ENCODE data around the gene MRAS. TPM values are rescaled to one million over a fixed set of nuclear protein-coding genes. Genes with fewer than 3 reads are reported as not detected.
"Not testable (repeated sequence)": the region's sequence is repeated elsewhere in the genome, so short reads cannot be mapped to it uniquely, and the experiment has no call there.

Gene MRAS
- total and polyA plus RNA-seq, 7 experiments from 2014 or later: 0.05 to 4.9 (median 0.80) TPM; not detected in 2

DNA sequence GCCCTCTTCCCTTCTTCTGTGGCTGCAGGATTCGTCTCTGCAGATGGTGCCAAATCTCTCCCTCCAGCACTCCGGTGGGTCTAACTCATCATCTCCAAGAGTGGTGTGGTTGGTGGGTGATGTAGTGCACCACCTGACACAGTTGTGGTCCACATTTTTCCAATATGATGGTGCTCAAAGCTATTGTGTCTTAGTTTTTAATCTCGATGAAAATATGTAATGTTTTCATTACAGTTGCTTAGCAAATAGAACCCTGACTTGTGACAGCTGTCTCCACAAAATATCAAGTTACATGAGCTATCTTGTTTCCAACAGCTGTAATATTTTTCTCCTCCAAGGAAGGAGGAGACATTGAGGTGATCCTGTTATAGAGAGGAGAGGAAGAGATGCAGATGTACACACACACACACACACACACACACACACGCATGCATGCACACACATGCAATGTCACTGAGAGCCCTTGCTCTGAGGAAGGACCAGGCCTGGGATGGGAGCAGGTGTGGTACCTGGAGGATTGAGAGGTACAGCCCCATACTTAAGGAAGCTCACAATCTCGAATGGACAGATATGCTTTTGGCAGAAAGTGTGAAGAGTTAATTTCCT is 70.3 kb downstream of the MRAS start:
- H3K4me1 ChIP-seq (ENCODE audit: control insufficient read depth in 2 of 2, insufficient read depth in 2 of 2, low read length in 2 of 2): no peaks in the 10 kb centered on the region
- ATAC-seq (no peak), DNase-seq (no peak)
- H3K27me3 ChIP-seq (ENCODE audit: control insufficient read depth in 2 of 2, insufficient read depth in 2 of 2, low read length in 2 of 2): no peaks in the 10 kb centered on the region
- H3K4me3 ChIP-seq (ENCODE audit: low read length): no peak overlapping the region
- intact Hi-C loops (cut with micrococcal nuclease): loop anchor here in 1 of 2 donors (5.0 to 10.0 kb wide), 2 partner anchors 174 to 266 kb away; partner anchors contain the start of gene CEP70
- no peaks in the 10 kb centered on the region for H3K9me3 ChIP-seq (ENCODE audit: control insufficient read depth in 2 of 3, low read length in 3 of 3)
- Mint-ChIP-seq H3K4me1 (peaks cover 0 to 7% (median 0%) of the 10 kb centered on the region in 7 donors), H3K4me3 (no peak overlapping the region), H3K36me3 (peaks cover 0 to 3% (median 0%) of the 10 kb centered on the region in 5 donors), H3K27ac (no peak overlapping the region), H3K27me3 (peaks cover 12 to 28% (median 19%) of the 10 kb centered on the region in 5 donors), H3K9me3 (peaks cover 0 to 3% (median 0%) of the 10 kb centered on the region in 11 donors)
- ChIA-PET CTCF (interaction anchor here (0.8 to 3.1 kb wide), 5 partner anchors 10 to 625 kb away, joined by 3 to 21 read pairs (median 4); no protein-coding TSS in a partner anchor), POLR2A (no interaction called here)
- no peak overlapping the region for H3K27ac ChIP-seq (ENCODE audit: low read depth, low read length)
- no peaks in the 10 kb centered on the region for H3K36me3 ChIP-seq (ENCODE audit: control insufficient read depth in 2 of 3, insufficient read depth in 3 of 3, low read length in 3 of 3)

DNA sequence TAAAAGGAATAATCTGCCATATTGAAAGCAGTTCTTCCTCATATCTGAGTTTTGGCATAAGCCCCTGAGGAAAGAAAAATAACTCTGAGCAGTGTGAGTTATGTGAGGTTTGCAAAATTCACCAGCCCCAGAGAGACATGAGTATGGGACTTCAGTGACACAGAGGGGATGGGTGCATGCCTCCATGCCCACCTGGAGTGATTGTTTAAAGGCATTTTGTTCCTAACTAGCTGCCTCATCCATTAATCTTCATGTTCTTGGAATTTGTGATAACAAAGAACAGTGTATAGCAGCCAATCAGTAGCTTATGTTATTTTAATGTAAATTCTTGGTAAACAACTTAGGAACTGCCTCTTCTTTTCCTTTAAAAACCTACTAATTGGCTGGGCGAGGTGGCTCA is 74.9 kb downstream of the MRAS start:
- intact Hi-C loops (cut with micrococcal nuclease): no loop called here
- no peaks in the 10 kb centered on the region for H3K36me3 ChIP-seq (ENCODE audit: control insufficient read depth in 2 of 3, insufficient read depth in 3 of 3, low read length in 3 of 3)
- Mint-ChIP-seq H3K27me3 (peaks cover 0 to 5% (median 5%) of the 10 kb centered on the region in 5 donors), H3K27ac (no peak overlapping the region), H3K9me3 (peaks cover 0 to 4% (median 0%) of the 10 kb centered on the region in 11 donors), H3K36me3 (peaks cover 0 to 3% (median 0%) of the 10 kb centered on the region in 5 donors), H3K4me1 (no peaks in the 10 kb centered on the region), H3K4me3 (no peak overlapping the region)
- ChIA-PET CTCF (no interaction called here), POLR2A (no interaction called here)
- DNase-seq (no peak), ATAC-seq (no peak)
- H3K27me3 ChIP-seq (ENCODE audit: control insufficient read depth in 2 of 2, insufficient read depth in 2 of 2, low read length in 2 of 2): no peaks in the 10 kb centered on the region
- H3K9me3 ChIP-seq (ENCODE audit: control insufficient read depth in 2 of 3, low read length in 3 of 3): no peaks in the 10 kb centered on the region
- H3K4me3 ChIP-seq (ENCODE audit: low read length): no peak overlapping the region
- no peak overlapping the region for H3K27ac ChIP-seq (ENCODE audit: low read depth, low read length)
- H3K4me1 ChIP-seq (ENCODE audit: control insufficient read depth in 2 of 2, insufficient read depth in 2 of 2, low read length in 2 of 2): no peaks in the 10 kb centered on the region

DNA sequence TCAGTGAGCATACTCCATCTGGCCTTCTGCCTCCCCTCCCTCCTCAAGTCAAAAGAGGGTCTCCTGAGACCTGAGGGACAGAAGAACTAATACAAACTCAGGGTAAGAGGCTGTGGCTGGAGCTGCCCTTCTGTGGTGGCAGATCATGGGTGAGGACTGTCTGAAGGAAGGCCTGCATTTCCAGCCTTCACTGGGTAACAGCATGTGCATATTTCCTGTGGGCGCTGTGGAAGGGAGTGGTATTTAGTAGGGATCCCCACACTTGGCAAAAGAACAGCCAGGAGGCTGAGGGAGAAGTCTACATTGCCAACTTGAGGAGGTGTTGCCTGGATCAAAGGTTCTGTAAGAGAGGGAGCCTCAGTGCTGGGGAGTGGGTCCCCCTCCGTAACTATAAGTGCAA is 75.9 kb downstream of the MRAS start:
- no peaks in the 10 kb centered on the region for H3K4me1 ChIP-seq (ENCODE audit: control insufficient read depth in 2 of 2, insufficient read depth in 2 of 2, low read length in 2 of 2)
- H3K27me3 ChIP-seq (ENCODE audit: control insufficient read depth in 2 of 2, insufficient read depth in 2 of 2, low read length in 2 of 2): no peaks in the 10 kb centered on the region
- intact Hi-C loops (cut with micrococcal nuclease): no loop called here
- Mint-ChIP-seq H3K27ac (no peak overlapping the region), H3K27me3 (peaks cover 0 to 9% (median 5%) of the 10 kb centered on the region in 5 donors), H3K4me1 (no peaks in the 10 kb centered on the region), H3K9me3 (peaks cover 0 to 4% (median 0%) of the 10 kb centered on the region in 11 donors), H3K4me3 (no peak overlapping the region), H3K36me3 (peaks cover 0 to 3% (median 0%) of the 10 kb centered on the region in 5 donors)
- no peaks in the 10 kb centered on the region for H3K9me3 ChIP-seq (ENCODE audit: control insufficient read depth in 2 of 3, low read length in 3 of 3)
- POLR2A ChIA-PET: no interaction called here
- ATAC-seq (no peak), DNase-seq (no peak)
- no peak overlapping the region for H3K27ac ChIP-seq (ENCODE audit: low read depth, low read length)
- H3K36me3 ChIP-seq (ENCODE audit: control insufficient read depth in 2 of 3, insufficient read depth in 3 of 3, low read length in 3 of 3): no peaks in the 10 kb centered on the region
- CTCF ChIA-PET: no interaction called here
- no peak overlapping the region for H3K4me3 ChIP-seq (ENCODE audit: low read length)

DNA sequence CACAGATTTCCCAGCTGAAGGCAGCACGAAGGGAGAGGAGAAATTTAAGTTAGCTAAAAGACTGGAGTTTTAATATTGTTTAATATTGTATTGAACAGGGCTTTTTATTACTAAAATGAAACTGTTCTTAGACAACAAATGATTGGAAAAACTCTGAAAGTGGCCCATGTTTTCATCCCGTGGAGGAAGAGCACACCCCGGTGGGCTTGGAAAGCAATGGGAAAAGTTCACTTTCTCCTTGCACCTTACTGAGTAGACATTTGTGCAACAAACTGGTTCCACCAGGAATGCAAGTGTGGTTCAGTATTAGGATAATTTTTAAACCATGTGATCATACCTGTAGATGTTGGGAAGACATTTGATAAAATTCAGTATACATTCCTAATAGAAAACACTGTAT is 77.8 kb downstream of the MRAS start:
- Mint-ChIP-seq H3K9me3 (peaks cover 0 to 4% (median 0%) of the 10 kb centered on the region in 11 donors), H3K4me3 (no peak overlapping the region), H3K27me3 (peaks cover 2 to 17% (median 8%) of the 10 kb centered on the region in 5 donors), H3K4me1 (no peaks in the 10 kb centered on the region), H3K27ac (no peak overlapping the region), H3K36me3 (peaks cover 0 to 3% (median 0%) of the 10 kb centered on the region in 5 donors)
- CTCF ChIA-PET: no interaction called here
- Histone ChIP-seq H3K4me3 (ENCODE audit: low read length) (no peak overlapping the region), H3K9me3 (ENCODE audit: control insufficient read depth in 2 of 3, low read length in 3 of 3) (no peaks in the 10 kb centered on the region), H3K4me1 (ENCODE audit: control insufficient read depth in 2 of 2, insufficient read depth in 2 of 2, low read length in 2 of 2) (no peaks in the 10 kb centered on the region), H3K27ac (ENCODE audit: low read depth, low read length) (no peak overlapping the region), H3K27me3 (ENCODE audit: control insufficient read depth in 2 of 2, insufficient read depth in 2 of 2, low read length in 2 of 2) (no peaks in the 10 kb centered on the region), H3K36me3 (ENCODE audit: control insufficient read depth in 2 of 3, insufficient read depth in 3 of 3, low read length in 3 of 3) (no peaks in the 10 kb centered on the region)
- POLR2A ChIA-PET: no interaction called here
- DNase-seq (no peak), ATAC-seq (no peak)
- intact Hi-C loops (cut with micrococcal nuclease): loop anchor here in 1 of 2 donors (2.0 kb wide), 1 partner anchor 357 kb away; no protein-coding TSS in a partner anchor

DNA sequence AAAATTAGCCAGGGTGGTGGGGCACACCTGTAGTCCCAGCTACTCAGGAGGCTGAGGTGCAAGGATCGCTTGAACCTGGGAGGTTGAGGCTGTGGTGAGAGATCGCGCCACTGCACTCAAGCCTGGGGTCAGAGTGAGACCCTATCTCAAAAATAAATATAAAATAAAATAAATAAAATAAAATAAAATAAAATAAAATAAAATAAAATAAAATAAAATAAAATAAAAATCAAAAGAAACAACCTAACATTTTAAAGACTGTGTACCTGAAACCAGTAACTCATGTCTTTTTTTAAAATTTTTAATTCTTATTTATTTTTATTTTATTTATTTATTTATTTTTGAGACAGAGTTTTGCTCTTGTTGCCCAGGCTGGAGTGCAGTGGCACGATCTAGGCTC is 78.4 kb downstream of the MRAS start:
- H3K4me1 Mint-ChIP-seq; H3K27me3 ChIP-seq (ENCODE audit: control insufficient read depth in 2 of 2, insufficient read depth in 2 of 2, low read length in 2 of 2); H3K36me3 Mint-ChIP-seq; CTCF ChIA-PET; H3K9me3 ChIP-seq (ENCODE audit: control insufficient read depth in 2 of 3, low read length in 3 of 3); H3K4me3 Mint-ChIP-seq; H3K9me3 Mint-ChIP-seq; H3K4me3 ChIP-seq (ENCODE audit: low read length); H3K4me1 ChIP-seq (ENCODE audit: control insufficient read depth in 2 of 2, insufficient read depth in 2 of 2, low read length in 2 of 2); ATAC-seq; H3K27ac Mint-ChIP-seq; H3K36me3 ChIP-seq (ENCODE audit: control insufficient read depth in 2 of 3, insufficient read depth in 3 of 3, low read length in 3 of 3); H3K27ac ChIP-seq (ENCODE audit: low read depth, low read length); DNase-seq; POLR2A ChIA-PET: not testable (repeated sequence)
- peaks cover 8 to 19% (median 8%) of the 10 kb centered on the region in 5 donors for H3K27me3 Mint-ChIP-seq
- intact Hi-C loops (cut with micrococcal nuclease): loop anchor here in 1 of 2 donors (2.0 kb wide), 1 partner anchor 358 kb away; no protein-coding TSS in a partner anchor

DNA sequence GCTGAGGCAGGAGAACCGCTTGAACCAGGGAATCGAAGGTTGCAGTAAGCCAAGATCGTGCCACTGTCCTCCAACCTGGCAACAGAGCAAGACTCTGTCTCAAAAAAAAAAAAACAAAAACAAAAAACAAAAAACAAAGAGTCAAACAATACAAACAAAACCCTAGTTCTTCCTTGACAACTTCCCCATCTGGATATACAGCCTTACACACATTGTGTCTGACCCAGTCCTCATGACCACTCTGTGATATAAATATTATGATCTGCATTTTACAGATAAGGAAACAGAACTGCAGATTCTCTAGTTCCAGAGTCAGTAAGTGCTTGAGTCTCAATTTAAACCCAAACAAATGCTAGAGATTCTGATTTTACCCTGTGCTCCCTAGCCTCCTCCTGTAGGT is 81.3 kb downstream of the MRAS start:
- peaks cover 0 to 10% (median 7%) of the 10 kb centered on the region in 7 donors for H3K4me1 Mint-ChIP-seq

More for the DNA sequence above, 81.3 kb downstream of the MRAS start:
- Mint-ChIP-seq H3K4me3 (no peak overlapping the region), H3K27ac (no peak overlapping the region), H3K9me3 (peaks cover 0 to 1% (median 0%) of the 10 kb centered on the region in 11 donors), H3K27me3 (peaks cover 25 to 43% (median 29%) of the 10 kb centered on the region in 5 donors), H3K36me3 (peaks cover 0 to 5% (median 0%) of the 10 kb centered on the region in 5 donors)
- no peaks in the 10 kb centered on the region for H3K9me3 ChIP-seq (ENCODE audit: control insufficient read depth in 2 of 3, low read length in 3 of 3)
- CTCF ChIA-PET: interaction anchor here (1.3 kb wide), 1 partner anchor 9 kb away, joined by 4 read pairs; no protein-coding TSS in a partner anchor
- no peaks in the 10 kb centered on the region for H3K4me1 ChIP-seq (ENCODE audit: control insufficient read depth in 2 of 2, insufficient read depth in 2 of 2, low read length in 2 of 2)
- no peak overlapping the region for H3K27ac ChIP-seq (ENCODE audit: low read depth, low read length)
- H3K27me3 ChIP-seq (ENCODE audit: control insufficient read depth in 2 of 2, insufficient read depth in 2 of 2, low read length in 2 of 2): no peaks in the 10 kb centered on the region
- POLR2A ChIA-PET: no interaction called here
- no peak for DNase-seq
- no peaks in the 10 kb centered on the region for H3K36me3 ChIP-seq (ENCODE audit: control insufficient read depth in 2 of 3, insufficient read depth in 3 of 3, low read length in 3 of 3)
- intact Hi-C loops (cut with micrococcal nuclease): no loop called here
- ATAC-seq: no peak
- H3K4me3 ChIP-seq (ENCODE audit: low read length): no peak overlapping the region

All from naive thymus-derived CD4-positive, alpha-beta T cell (primary cell).